ENCODE measurements around the gene SLX9. TPM values are rescaled to one million over a fixed set of nuclear protein-coding genes. Genes with fewer than 3 reads are reported as not detected.

SLX9 gene
- total RNA-seq, 1 donor from 2014 or later, result 38.8 TPM

GRCh38 chr21:44991538-44992483 lies 52.0 kb downstream of the SLX9 start:
- no peak overlapping the region for H3K27ac Mint-ChIP-seq (ENCODE audit: unreplicated experiment)
- peaks cover 20% of the 10 kb centered on the region for H3K27me3 Mint-ChIP-seq (ENCODE audit: low read depth, unreplicated experiment)
- FAIRE-seq, result no peak

DNA sequence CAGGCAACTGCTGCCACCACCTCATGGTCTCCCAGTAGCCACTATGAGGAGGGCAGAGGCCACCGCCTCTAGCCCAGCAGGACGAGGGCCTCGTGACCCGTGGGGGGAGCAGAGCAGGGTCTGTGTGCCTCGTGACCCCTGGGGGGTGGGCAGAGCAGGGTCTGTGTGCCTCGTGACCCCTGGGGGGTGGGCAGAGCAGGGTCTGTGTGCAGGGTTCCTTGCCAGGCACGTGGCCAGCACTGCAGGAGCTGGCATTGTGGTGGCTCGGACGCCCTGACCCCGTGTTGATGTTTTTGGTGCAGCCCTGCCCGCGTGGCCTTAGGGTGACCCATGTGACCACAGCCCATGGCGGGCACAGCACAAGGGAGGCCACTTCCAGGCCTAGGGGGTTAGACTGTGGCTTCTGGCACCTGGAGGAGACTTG lies 52.8 kb downstream of the SLX9 start:
- FAIRE-seq (no peak), DNase-seq (ENCODE audit: low read depth) (no peak)
- no peak overlapping the region for H2AFZ ChIP-seq (ENCODE audit: low read depth, low read length)
- Mint-ChIP-seq H3K9me3 (ENCODE audit: unreplicated experiment) (no peaks in the 10 kb centered on the region), H3K4me3 (ENCODE audit: unreplicated experiment) (no peak overlapping the region), H3K27ac (ENCODE audit: unreplicated experiment) (no peak overlapping the region), H3K36me3 (ENCODE audit: low read depth, unreplicated experiment) (no peaks in the 10 kb centered on the region), H3K27me3 (ENCODE audit: low read depth, unreplicated experiment) (peaks cover 20% of the 10 kb centered on the region), H3K4me1 (ENCODE audit: low read depth, unreplicated experiment) (peaks cover 6% of the 10 kb centered on the region)
- no peak overlapping the region for H3K27ac ChIP-seq (ENCODE audit: low read depth, low read length)
- no peaks in the 10 kb centered on the region for H3K36me3 ChIP-seq (ENCODE audit: insufficient read depth, low read length)
- TF ChIP-seq, protein P1, sequence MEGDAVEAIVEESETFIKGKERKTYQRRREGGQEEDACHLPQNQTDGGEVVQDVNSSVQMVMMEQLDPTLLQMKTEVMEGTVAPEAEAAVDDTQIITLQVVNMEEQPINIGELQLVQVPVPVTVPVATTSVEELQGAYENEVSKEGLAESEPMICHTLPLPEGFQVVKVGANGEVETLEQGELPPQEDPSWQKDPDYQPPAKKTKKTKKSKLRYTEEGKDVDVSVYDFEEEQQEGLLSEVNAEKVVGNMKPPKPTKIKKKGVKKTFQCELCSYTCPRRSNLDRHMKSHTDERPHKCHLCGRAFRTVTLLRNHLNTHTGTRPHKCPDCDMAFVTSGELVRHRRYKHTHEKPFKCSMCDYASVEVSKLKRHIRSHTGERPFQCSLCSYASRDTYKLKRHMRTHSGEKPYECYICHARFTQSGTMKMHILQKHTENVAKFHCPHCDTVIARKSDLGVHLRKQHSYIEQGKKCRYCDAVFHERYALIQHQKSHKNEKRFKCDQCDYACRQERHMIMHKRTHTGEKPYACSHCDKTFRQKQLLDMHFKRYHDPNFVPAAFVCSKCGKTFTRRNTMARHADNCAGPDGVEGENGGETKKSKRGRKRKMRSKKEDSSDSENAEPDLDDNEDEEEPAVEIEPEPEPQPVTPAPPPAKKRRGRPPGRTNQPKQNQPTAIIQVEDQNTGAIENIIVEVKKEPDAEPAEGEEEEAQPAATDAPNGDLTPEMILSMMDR (IDR thresholded peaks at IDR 0.05; ENCODE audit: insufficient read depth, low read depth, low read length), result no peak
- TF ChIP-seq EZH2 (IDR thresholded peaks at IDR 0.05; ENCODE audit: insufficient read depth, low read length), result no peak
- no peaks in the 10 kb centered on the region for H3K9me3 ChIP-seq (ENCODE audit: insufficient read depth, low read depth, low read length)
- H3K4me3 ChIP-seq (ENCODE audit: insufficient read depth, low read depth, low read length), result no peak overlapping the region
- H3K9ac ChIP-seq (ENCODE audit: low read length), result no peak overlapping the region
- no peaks in the 10 kb centered on the region for H3K79me2 ChIP-seq (ENCODE audit: insufficient read depth, low read length)
- H3K4me1 ChIP-seq (ENCODE audit: insufficient read depth, low read length), result no peaks in the 10 kb centered on the region
- H3K27me3 ChIP-seq (ENCODE audit: insufficient read depth, low read length), result peaks cover 2% of the 10 kb centered on the region
- no peaks in the 10 kb centered on the region for H4K20me1 ChIP-seq (ENCODE audit: insufficient read depth, low read length)
- H3K4me2 ChIP-seq (ENCODE audit: low read length), result no peak overlapping the region

More at GRCh38 chr21:44991538-44992483, 52.0 kb downstream of the SLX9 start:
- TF ChIP-seq, protein P1 (IDR thresholded peaks at IDR 0.05; ENCODE audit: insufficient read depth, low read depth, low read length), result no peak
- no peak for TF ChIP-seq EZH2 (IDR thresholded peaks at IDR 0.05; ENCODE audit: insufficient read depth, low read length)
- Histone ChIP-seq H3K79me2 (ENCODE audit: insufficient read depth, low read length) (no peaks in the 10 kb centered on the region), H3K27me3 (ENCODE audit: insufficient read depth, low read length) (peaks cover 2% of the 10 kb centered on the region), H3K9ac (ENCODE audit: low read length) (no peak overlapping the region), H2AFZ (ENCODE audit: low read depth, low read length) (no peak overlapping the region), H3K9me3 (ENCODE audit: insufficient read depth, low read depth, low read length) (no peaks in the 10 kb centered on the region), H3K4me3 (ENCODE audit: insufficient read depth, low read depth, low read length) (no peak overlapping the region), H3K27ac (ENCODE audit: low read depth, low read length) (no peak overlapping the region), H4K20me1 (ENCODE audit: insufficient read depth, low read length) (no peaks in the 10 kb centered on the region), H3K4me1 (ENCODE audit: insufficient read depth, low read length) (no peaks in the 10 kb centered on the region), H3K36me3 (ENCODE audit: insufficient read depth, low read length) (no peaks in the 10 kb centered on the region), H3K4me2 (ENCODE audit: low read length) (no peak overlapping the region)
- H3K9me3 Mint-ChIP-seq (ENCODE audit: unreplicated experiment), result no peaks in the 10 kb centered on the region
- DNase-seq (ENCODE audit: low read depth), result no peak
- H3K4me1 Mint-ChIP-seq (ENCODE audit: low read depth, unreplicated experiment), result peaks cover 6% of the 10 kb centered on the region
- no peaks in the 10 kb centered on the region for H3K36me3 Mint-ChIP-seq (ENCODE audit: low read depth, unreplicated experiment)
- no peak overlapping the region for H3K4me3 Mint-ChIP-seq (ENCODE audit: unreplicated experiment)

Measured in astrocyte (in vitro differentiated cells and primary cell).